HFFc6 (cell line): Measurements from ENCODE around the gene CYP4Z1. TPM values are rescaled to one million over a fixed set of nuclear protein-coding genes. Genes with fewer than 3 reads are reported as not detected.

ENCODE experiments used
- DNase-seq: peaks from one replicate; pipeline ENCODE4 v3.0.0-alpha.2; 2018
- H3K27ac Mint-ChIP-seq: 2 replicates; pipeline ENCODE4 v1.8.0; 2020; ENCODE audit warnings: mild to moderate bottlenecking, mixed read lengths
- H3K27me3 Mint-ChIP-seq: 2 replicates; pipeline ENCODE4 v1.8.0; 2021; ENCODE audit warnings: mild to moderate bottlenecking, moderate library complexity, mixed read lengths; ENCODE audit not compliant: insufficient read depth
- H3K36me3 Mint-ChIP-seq: 2 replicates; pipeline ENCODE4 v1.8.0; 2021; ENCODE audit warnings: low read depth, mixed read lengths
- H3K4me1 Mint-ChIP-seq: 2 replicates; pipeline ENCODE4 v1.8.0; 2020; ENCODE audit warnings: low read depth, mixed read lengths
- H3K4me3 Mint-ChIP-seq: 2 replicates; pipeline ENCODE4 v1.8.0; 2020; ENCODE audit warnings: mild to moderate bottlenecking, moderate library complexity, mixed read lengths
- H3K9me3 Mint-ChIP-seq: 2 replicates; pipeline ENCODE4 v1.8.0; 2020; ENCODE audit warnings: mild to moderate bottlenecking, mixed read lengths
- CTCF ChIP-seq: fragments of 200-600 bp; sonication (generic); IDR thresholded peaks from 2 replicates; pipeline ENCODE4 v1.5.0; 2021; ENCODE audit warnings: antibody characterized with exemption, mild to moderate bottlenecking
- total RNA-seq, 6 experiments: library from RNA; stranded (reverse); fragmentation: NEBNext Ultra II Directional; extraction: Animal tissue kit (Norgen Biotek cat#: 25700); gene quantifications; 2 replicates in 1 of 6; 3 replicates in 5 of 6; pipeline ENCODE4 v1.2.3, GENCODE V29; 2021

The CYP4Z1 gene
- total RNA-seq, 6 experiments from 2014 or later: not detected

GRCh38 chr1:47160716-47161115, 93.7 kb downstream of the CYP4Z1 start:
- no peak overlapping the region for H3K4me3 Mint-ChIP-seq
- no peak for TF ChIP-seq CTCF
- H3K27ac Mint-ChIP-seq: no peak overlapping the region
- no peaks in the 10 kb centered on the region for H3K36me3 Mint-ChIP-seq
- H3K9me3 Mint-ChIP-seq: no peaks in the 10 kb centered on the region; the same call in 1 of the 2 replicates
- H3K27me3 Mint-ChIP-seq: no peaks in the 10 kb centered on the region
- no peaks in the 10 kb centered on the region for H3K4me1 Mint-ChIP-seq
- no peak for DNase-seq

DNA sequence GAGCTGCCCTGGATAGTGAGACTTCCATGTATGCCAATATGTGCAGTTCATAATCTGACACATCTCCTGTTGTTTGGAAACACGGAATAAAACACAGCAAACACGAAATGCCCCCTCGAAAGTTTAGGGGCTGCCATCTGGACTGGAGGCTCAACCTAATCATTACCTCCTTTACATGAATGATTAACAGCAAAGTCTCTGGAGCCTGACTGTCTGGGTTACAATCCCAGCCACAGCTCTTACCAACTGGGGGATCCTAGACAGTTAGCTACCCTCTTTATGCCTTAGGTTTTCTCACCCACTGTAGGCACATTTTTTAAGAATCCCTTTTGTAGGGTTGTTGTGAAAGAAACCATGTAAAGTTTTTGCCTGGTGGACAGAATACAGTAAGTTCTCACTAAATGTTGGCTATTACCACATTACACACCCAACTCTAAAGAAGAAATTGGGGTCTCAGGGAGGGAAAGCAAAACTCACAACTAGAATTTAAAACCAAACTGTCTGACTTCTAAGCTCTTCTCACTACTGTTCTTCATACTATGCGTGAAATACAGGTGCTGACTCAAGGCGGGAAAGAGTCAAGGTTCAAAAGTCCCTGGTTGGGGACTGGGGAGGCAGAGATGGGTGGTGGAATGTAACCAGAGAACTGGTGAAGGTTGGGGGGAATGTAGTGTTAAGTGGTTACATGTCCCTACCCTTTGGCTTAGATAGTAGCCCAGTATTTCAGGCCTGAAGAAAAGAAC, 94.4 kb downstream of the CYP4Z1 start:
- Mint-ChIP-seq H3K4me1 (no peaks in the 10 kb centered on the region), H3K4me3 (no peak overlapping the region), H3K27me3 (no peaks in the 10 kb centered on the region), H3K27ac (no peak overlapping the region), H3K36me3 (no peaks in the 10 kb centered on the region), H3K9me3 (no peaks in the 10 kb centered on the region)
- no peak for DNase-seq
- TF ChIP-seq CTCF: no peak

DNA sequence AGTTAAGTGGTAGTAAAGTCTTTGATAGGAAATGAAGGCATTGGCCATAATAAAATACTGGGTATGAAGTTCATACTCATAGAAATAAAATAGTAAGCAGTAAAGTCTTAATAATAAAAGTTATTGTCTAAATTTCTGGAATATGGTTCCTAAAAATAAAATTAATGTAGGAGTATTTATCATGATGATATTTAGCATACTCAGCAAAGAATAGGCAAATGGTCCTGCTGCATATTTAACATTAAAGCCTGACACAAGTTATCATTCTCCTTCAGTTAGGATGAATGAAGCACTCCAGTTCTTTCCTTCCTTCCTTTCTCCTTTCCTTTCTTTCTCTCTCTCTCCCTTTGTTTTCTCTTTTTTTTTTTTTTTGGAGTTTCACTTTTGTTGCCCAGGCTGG, 97.5 kb downstream of the CYP4Z1 start:
- Mint-ChIP-seq H3K9me3 (no peaks in the 10 kb centered on the region), H3K4me3 (no peak overlapping the region), H3K27me3 (peaks cover 3% of the 10 kb centered on the region; the same call in 1 of the 2 replicates), H3K36me3 (no peaks in the 10 kb centered on the region), H3K27ac (no peak overlapping the region), H3K4me1 (no peaks in the 10 kb centered on the region)
- DNase-seq: no peak
- no peak for TF ChIP-seq CTCF

Other genes with a start within 250 kb of the CYP4Z1 start
- gene CYP4A11, start 125.8 kb upstream of the CYP4Z1 start, total RNA-seq: not detected
- gene CYP4X1, start 43.6 kb upstream of the CYP4Z1 start, total RNA-seq: not detected
- not detected for gene CYP4A22, start 70.2 kb downstream of the CYP4Z1 start, total RNA-seq
- not detected for gene PDZK1IP1, start 122.8 kb downstream of the CYP4Z1 start, total RNA-seq
- not detected for gene TAL1, start 165.0 kb downstream of the CYP4Z1 start, total RNA-seq
- 10 to 100 TPM in 5 of 6 experiments, 1 to 10 TPM in 1; 7.9 to 16.0 (median 13.6) TPM for gene STIL, start 246.9 kb downstream of the CYP4Z1 start, total RNA-seq